NOMO-1 (cell line): Measurements from ENCODE around the gene FGFR4.

Experiments used
- DNase-seq, 2 experiments: peaks; one replicate each; lab custom pipeline; 2025; ENCODE audit not compliant: unreplicated experiment in 2 of 2; lab: John Stamatoyannopoulos, UW

The FGFR4 gene

DNA sequence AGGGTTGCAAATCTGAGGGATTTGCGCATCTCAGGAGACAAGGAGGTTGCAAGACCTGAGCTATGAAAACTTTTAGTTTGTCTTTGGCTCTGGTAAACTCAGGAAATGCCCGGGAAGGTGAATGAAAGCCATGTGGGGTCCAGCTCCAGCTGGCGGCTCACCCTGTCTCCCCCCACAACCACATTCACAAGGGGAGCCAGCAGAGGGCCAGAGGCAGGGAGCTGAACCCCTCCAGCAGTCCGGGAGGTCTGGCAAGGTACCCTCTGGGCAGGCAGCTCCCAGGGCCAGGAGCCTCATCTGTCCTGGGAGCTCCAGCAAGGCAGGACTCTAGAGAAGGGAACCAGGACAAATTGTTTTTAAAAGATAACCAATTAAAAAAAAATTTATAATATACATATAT is 2.5 kb upstream of the FGFR4 start:
- DNase-seq = no peak

- no peak for DNase-seq
Measured at GRCh38 chr5:177085985-177086653, 596 bp upstream of the FGFR4 start.

DNA sequence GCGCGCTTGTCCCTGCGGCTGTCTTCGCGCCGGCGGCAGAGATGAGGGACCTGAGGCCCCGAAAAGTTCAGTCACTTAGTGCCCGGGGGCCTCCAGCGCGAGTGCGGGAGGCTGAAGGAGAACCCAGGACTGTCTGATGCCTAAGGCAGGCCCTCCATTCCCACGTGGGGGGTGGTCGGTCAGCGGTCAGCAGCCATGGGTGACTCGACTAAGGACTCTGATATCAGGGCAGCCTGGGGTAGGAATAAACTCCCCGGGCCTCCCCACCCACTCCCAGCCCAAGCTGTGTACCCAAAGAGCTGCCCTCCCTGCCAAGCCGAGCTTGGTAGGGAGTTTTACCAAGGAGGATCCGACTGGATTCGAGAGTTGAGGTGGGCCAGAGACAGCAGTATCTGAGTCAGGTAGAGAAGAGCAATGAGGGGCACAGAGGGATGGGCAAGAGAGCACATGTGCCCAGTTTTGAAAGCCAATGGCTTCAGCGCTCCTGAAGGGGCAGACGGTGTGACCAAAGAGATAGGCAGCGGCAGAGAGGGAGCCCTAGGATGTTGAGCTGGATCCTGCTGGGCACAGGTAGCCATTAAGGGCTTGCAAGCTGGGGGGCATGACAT is 787 bp downstream of the FGFR4 start:
- DNase-seq = no peak

- no peak for DNase-seq
Measured at GRCh38 chr5:177089127-177089526, 2.4 kb downstream of the FGFR4 start.

GRCh38 chr5:177089825-177090641 is 3.3 kb downstream of the FGFR4 start:
- no peak for DNase-seq

GRCh38 chr5:177090813-177091212 is 4.1 kb downstream of the FGFR4 start:
- DNase-seq = no peak

DNA sequence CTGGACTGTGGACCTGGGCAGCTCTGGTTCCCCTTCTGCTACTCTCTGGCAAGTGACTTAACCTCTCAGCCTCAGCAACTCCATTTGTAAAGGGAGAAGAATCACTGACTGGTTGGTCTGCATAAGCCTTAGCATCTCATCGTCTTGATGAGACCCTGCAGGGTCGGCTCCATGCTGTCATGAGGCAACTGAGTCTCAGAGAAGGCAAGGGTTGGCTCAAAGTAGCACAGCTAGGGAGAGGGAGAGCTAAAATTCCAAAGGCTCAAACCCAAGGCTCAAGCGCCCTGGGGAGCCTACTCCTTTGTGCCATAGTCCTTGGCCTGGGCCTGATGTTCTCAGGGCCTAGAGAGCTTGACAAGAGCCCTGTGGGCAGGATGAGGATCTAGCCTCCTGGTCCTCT is 4.5 kb downstream of the FGFR4 start:
- no peak for DNase-seq

DNA sequence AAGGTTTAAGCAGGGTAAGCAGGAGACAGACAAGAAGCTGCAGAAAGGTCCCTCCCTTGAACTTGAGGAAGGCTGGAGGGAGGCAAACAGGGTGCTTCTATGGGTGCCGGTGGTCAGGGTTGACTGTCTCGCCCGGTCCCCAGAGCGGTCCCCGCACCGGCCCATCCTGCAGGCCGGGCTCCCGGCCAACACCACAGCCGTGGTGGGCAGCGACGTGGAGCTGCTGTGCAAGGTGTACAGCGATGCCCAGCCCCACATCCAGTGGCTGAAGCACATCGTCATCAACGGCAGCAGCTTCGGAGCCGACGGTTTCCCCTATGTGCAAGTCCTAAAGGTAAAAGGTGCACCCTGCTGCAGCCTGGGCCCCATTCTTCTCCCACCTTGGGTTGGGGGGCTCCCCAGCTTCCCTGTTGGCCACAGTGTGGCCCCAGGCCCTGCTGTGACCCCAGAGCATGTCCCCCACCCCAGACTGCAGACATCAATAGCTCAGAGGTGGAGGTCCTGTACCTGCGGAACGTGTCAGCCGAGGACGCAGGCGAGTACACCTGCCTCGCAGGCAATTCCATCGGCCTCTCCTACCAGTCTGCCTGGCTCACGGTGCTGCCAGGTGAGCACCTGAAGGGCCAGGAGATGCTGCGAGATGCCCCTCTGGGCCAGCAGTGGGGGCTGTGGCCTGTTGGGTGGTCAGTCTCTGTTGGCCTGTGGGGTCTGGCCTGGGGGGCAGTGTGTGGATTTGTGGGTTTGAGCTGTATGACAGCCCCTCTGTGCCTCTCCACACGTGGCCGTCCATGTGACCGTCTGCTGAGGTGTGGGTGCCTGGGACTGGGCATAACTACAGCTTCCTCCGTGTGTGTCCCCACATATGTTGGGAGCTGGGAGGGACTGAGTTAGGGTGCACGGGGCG is 5.7 kb downstream of the FGFR4 start:
- DNase-seq = no peak

- DNase-seq = no peak
Measured at GRCh38 chr5:177093082-177093712, 6.5 kb downstream of the FGFR4 start.

GRCh38 chr5:177093803-177094202 is 7.1 kb downstream of the FGFR4 start:
- no peak for DNase-seq

- DNase-seq = no peak
Measured at GRCh38 chr5:177094224-177095087, 7.7 kb downstream of the FGFR4 start.

GRCh38 chr5:177095088-177095669 is 8.5 kb downstream of the FGFR4 start:
- DNase-seq = no peak

DNA sequence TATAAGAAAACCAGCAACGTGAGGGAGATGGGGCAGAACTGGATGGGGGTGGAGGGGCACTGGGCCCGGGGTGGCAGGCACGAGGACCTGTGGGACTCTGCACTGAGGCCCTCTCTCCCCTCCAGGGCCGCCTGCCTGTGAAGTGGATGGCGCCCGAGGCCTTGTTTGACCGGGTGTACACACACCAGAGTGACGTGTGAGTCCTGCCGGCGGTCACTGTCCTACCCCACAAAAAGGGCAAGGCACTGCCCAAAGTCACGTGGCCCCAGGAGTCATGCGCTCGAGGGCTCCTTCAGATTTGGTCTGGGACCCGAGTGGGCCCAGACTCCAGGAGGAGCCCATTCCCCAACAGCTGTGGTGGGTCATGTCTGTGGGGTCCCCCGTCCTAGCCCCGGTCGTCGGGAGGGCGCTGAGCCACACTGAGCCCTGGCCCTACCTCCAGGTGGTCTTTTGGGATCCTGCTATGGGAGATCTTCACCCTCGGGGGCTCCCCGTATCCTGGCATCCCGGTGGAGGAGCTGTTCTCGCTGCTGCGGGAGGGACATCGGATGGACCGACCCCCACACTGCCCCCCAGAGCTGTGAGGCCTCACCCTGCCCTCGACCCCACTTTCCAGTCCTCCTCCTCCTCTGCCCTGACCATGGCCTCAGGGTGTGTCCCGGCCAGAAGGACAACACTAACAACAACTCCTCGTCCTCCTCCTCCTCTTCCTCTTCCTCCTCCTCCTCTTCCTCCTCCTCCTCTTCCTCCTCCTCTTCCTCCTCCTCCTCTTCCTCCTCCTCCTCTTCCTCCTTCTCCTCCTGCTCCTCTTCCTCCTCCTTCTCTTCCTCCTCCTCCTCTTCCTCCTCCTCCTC is 9.7 kb downstream of the FGFR4 start:
- DNase-seq = no peak

GRCh38 chr5:177097016-177097985 is 10.6 kb downstream of the FGFR4 start:
- no peak for DNase-seq

DNA sequence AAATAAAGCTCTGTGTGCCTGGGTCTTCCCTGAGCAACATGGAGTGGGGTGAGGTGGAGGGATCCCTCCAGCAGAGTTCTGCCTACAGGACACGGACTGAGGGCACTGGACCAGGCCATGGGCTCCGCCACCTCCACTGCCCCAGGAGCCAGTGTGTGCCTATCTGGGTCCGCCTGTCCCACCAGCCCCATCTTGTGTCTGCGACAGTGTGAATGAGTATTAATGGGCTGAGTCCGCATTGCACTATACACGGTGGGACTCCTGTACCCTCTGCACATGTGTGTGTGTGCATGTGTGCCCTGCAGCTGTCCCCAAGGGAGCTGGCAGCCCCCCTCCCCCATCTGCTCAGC is 11.4 kb downstream of the FGFR4 start:
- no peak for DNase-seq

DNA sequence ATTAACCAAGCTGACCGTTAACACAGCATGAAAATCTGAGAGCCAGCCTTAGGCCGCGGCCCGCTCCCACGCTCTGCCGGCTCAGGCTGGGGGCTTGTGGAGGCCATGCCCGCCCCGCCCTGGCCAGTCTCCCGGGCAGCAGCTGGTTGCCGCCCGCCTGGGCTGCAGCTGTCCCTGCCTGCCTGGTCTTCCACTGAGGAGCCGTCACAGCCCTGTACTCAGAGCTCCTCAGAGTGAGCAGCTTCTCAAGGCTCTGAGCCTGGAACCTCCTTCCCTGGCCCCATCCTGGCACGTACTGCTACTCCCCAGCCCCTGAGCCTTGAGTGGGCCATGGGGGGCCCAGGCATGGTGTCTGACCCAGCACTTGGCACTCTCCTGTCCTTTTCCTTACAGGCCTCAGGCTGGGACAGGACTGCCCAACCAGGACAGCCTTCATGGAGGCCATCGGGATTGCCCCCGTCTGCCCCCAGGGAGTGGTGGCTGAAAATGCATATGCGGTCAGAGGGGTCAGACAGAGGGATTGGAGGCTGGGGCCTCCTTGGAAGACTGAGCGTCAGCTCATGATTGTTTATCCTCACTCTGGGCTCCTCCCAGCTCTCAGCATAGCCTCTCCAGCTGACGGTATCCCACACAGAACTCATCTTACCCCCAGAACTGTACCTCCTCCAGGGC is 11.9 kb downstream of the FGFR4 start:
- no peak for DNase-seq
